GM19397 (cell line): ENCODE data around the gene NNT.
"Not testable (repeated sequence)": the region's sequence is repeated elsewhere in the genome, so short reads cannot be mapped to it uniquely, and the experiment has no call there.

Experiments used
- ATAC-seq: cut with Tn5 transposase; IDR thresholded peaks from one replicate; pipeline ENCODE4 v1.9.1; 2021; ENCODE audit warnings: mild to moderate bottlenecking, moderate library complexity; ENCODE audit not compliant: unreplicated experiment

Gene NNT

GRCh38 chr5:43702293-43702692 lies 99.3 kb downstream of the NNT start:
- no peak for ATAC-seq

- no peak for ATAC-seq
These were observed 99.8 kb downstream of the NNT start for GRCh38 chr5:43702815-43703214.

GRCh38 chr5:43704243-43704642 lies 101.3 kb downstream of the NNT start:
- no peak for ATAC-seq

GRCh38 chr5:43706576-43706975 lies 103.6 kb downstream of the NNT start:
- ATAC-seq, result not testable (repeated sequence)

- no peak for ATAC-seq
These were observed 108.5 kb downstream of the NNT start for GRCh38 chr5:43711496-43711895.

GRCh38 chr5:43712081-43712480 lies 109.1 kb downstream of the NNT start:
- no peak for ATAC-seq

GRCh38 chr5:43719783-43720182 lies 116.8 kb downstream of the NNT start:
- not testable (repeated sequence) for ATAC-seq

GRCh38 chr5:43728581-43728980 lies 125.6 kb downstream of the NNT start:
- no peak for ATAC-seq

- no peak for ATAC-seq
These were observed 127.0 kb downstream of the NNT start for GRCh38 chr5:43729846-43730478.

GRCh38 chr5:43730832-43731342 lies 127.9 kb downstream of the NNT start:
- no peak for ATAC-seq

GRCh38 chr5:43731573-43731972 lies 128.6 kb downstream of the NNT start:
- ATAC-seq, result no peak

GRCh38 chr5:43745923-43746548 lies 143.1 kb downstream of the NNT start:
- not testable (repeated sequence) for ATAC-seq

- no peak for ATAC-seq
These were observed 147.8 kb downstream of the NNT start for GRCh38 chr5:43750809-43751208.

- no peak for ATAC-seq
These were observed 150.1 kb downstream of the NNT start for GRCh38 chr5:43753069-43753468.
